WERI-Rb-1 (cell line): ENCODE data around the gene MTUS2.

Source experiments
- DNase-seq: peaks from one replicate; pipeline ENCODE4 v3.0.0-alpha.2; 2020
- H3K27ac ChIP-seq: fragments of 250-450 bp; sonication (Bioruptor Pico); 2 replicates; pipeline ENCODE4 v1.5.1; 2020; ENCODE audit warnings: mild to moderate bottlenecking, moderate library complexity
- H3K27me3 ChIP-seq: fragments of 250-450 bp; sonication (Bioruptor Pico); 2 replicates; pipeline ENCODE4 v1.5.1; 2021; ENCODE audit warnings: mild to moderate bottlenecking, low read depth, moderate library complexity; ENCODE audit not compliant: insufficient read depth, severe bottlenecking
- H3K36me3 ChIP-seq: fragments of 250-450 bp; sonication (Bioruptor Pico); 2 replicates; pipeline ENCODE4 v1.5.1; 2020; ENCODE audit warnings: mild to moderate bottlenecking, moderate library complexity
- H3K4me3 ChIP-seq: 2 replicates; pipeline ENCODE4 v1.5.1; 2011; ENCODE audit warnings: low read depth, mild to moderate bottlenecking, control low read depth, low read length
- H3K9me3 ChIP-seq: fragments of 250-450 bp; sonication (Bioruptor Pico); 2 replicates; pipeline ENCODE4 v1.5.1; 2021; ENCODE audit warnings: mild to moderate bottlenecking, moderate library complexity; ENCODE audit not compliant: severe bottlenecking
- TF ChIP-seq, protein P1 (sequence below): IDR thresholded peaks from 2 replicates; pipeline ENCODE4 v1.5.1; 2011; ENCODE audit warnings: low read depth, mild to moderate bottlenecking, control low read depth, inconsistent platforms, low read length

MTUS2 gene

DNA sequence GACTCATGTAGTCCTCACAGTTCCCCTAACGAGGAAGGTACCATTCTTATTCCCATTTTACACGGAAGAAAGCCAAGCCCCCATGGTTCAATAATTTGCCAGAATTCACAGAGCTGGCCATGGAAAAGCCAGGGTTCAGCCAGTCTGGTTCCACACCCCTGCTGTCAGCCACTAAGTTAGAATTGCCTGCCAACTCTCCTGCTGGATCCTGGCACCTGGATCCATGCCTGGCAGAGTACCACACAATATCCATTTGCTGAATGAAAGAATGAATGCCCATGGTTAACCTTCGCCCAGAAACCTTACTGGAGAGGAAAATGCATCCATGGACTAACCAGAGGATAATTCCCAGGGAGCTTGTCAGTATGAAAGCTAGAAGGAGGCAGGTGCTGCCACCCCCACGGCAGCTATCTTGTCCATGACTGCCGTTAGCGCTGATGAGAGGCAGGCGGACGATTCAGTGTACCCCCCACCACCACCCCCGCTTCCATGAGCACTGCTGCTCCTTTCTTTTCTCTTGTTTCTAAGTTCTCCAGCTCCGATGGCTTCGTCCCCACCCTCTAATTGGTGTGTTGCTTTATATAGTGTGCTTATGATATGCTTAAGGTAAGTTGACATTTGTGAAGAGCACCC, 660.9 kb downstream of the MTUS2 start:
- Histone ChIP-seq H3K27ac (no peak overlapping the region), H3K27me3 (no peaks in the 10 kb centered on the region), H3K9me3 (no peaks in the 10 kb centered on the region), H3K4me3 (no peak overlapping the region), H3K36me3 (no peaks in the 10 kb centered on the region)
- no peak for DNase-seq
- TF ChIP-seq, protein P1, sequence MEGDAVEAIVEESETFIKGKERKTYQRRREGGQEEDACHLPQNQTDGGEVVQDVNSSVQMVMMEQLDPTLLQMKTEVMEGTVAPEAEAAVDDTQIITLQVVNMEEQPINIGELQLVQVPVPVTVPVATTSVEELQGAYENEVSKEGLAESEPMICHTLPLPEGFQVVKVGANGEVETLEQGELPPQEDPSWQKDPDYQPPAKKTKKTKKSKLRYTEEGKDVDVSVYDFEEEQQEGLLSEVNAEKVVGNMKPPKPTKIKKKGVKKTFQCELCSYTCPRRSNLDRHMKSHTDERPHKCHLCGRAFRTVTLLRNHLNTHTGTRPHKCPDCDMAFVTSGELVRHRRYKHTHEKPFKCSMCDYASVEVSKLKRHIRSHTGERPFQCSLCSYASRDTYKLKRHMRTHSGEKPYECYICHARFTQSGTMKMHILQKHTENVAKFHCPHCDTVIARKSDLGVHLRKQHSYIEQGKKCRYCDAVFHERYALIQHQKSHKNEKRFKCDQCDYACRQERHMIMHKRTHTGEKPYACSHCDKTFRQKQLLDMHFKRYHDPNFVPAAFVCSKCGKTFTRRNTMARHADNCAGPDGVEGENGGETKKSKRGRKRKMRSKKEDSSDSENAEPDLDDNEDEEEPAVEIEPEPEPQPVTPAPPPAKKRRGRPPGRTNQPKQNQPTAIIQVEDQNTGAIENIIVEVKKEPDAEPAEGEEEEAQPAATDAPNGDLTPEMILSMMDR, result no peak

DNA sequence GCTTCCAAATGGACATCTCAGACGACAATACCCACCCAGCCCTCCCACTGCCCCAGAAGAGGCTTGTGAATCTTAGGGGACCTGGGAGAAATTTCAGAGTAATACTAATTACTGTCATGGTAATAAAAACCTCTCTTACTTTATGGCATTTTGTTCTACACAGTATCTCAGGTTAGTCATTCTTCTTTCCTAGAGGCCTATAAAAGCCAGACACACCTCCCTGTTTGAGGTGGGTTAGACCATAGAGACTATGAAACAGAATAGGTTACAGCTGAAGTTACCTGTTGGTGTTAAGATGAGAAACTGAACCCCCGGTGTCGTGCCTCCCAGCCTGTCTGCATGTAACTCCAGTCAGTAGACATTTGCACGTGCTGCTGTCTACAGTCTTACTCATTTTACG, 661.5 kb downstream of the MTUS2 start:
- no peaks in the 10 kb centered on the region for H3K27me3 ChIP-seq
- no peak overlapping the region for H3K4me3 ChIP-seq
- no peaks in the 10 kb centered on the region for H3K36me3 ChIP-seq
- DNase-seq, result no peak
- H3K27ac ChIP-seq, result no peak overlapping the region
- no peaks in the 10 kb centered on the region for H3K9me3 ChIP-seq
- TF ChIP-seq, protein P1, result no peak

DNA sequence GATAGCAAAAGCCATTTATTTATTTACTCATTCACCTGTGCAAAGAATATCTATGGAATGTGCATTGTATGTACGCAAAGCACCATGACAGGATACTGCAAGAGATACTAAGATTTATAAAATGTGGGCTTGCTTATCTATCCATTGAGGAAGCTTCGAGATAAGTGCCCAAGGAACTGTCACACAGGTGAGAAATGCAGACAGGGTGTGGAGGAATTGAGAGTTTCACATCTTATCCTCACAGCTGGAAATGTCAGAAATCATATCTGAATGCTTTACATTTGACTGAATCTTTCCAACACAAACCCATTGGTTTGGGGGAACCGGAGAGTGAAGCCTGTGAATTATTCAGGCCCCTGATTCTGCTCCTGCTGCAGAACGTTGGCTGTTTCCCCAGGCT, 662.4 kb downstream of the MTUS2 start:
- DNase-seq, result no peak
- Histone ChIP-seq H3K36me3 (no peaks in the 10 kb centered on the region), H3K27me3 (no peaks in the 10 kb centered on the region), H3K27ac (no peak overlapping the region), H3K9me3 (no peaks in the 10 kb centered on the region), H3K4me3 (no peak overlapping the region)
- TF ChIP-seq, protein P1, result no peak

DNA sequence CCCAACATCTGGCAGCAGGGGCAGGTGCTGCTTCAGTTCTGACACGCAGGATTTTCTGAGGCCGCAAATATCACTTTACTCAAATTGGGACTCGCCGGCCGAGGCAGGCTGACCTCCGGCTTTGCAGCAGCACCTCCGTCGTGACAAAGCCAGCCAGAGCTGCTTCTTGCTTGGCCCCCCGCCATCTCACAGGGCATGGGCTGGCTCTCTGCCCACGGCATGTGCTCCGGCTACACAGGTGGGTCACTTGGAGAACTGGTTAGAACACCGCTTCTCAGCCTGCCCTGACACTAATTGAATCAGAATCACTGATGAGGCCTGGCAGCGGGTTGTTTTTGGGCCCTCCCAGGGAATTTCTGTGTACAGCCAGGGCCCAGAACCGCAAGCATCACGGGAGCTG, 663.1 kb downstream of the MTUS2 start:
- H3K36me3 ChIP-seq, result no peaks in the 10 kb centered on the region
- H3K27ac ChIP-seq, result no peak overlapping the region
- no peak overlapping the region for H3K4me3 ChIP-seq
- TF ChIP-seq, protein P1, result no peak
- no peaks in the 10 kb centered on the region for H3K9me3 ChIP-seq
- no peaks in the 10 kb centered on the region for H3K27me3 ChIP-seq
- no peak for DNase-seq

DNA sequence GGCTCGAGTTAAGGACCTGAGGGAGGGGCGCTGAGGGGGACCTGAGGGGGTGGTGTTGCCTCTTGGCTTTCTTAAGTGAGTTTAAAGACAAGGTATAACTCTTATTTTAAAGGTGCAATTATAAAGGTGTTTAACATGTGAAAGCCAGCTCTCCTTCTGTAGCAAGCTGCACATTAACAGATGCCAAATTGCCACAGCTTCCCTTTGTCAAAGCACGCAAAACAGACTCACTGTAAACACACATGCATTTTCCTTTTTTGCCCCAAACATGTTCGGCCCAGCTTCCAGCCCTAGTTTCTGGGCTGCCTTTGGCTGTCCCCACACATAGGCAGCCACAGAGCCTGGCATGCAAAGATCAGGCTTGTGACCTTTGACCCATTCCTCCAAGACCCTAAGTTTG, 663.5 kb downstream of the MTUS2 start:
- Histone ChIP-seq H3K9me3 (no peaks in the 10 kb centered on the region), H3K27ac (no peak overlapping the region), H3K27me3 (no peaks in the 10 kb centered on the region), H3K4me3 (no peak overlapping the region), H3K36me3 (no peaks in the 10 kb centered on the region)
- TF ChIP-seq, protein P1, result no peak
- DNase-seq, result no peak

DNA sequence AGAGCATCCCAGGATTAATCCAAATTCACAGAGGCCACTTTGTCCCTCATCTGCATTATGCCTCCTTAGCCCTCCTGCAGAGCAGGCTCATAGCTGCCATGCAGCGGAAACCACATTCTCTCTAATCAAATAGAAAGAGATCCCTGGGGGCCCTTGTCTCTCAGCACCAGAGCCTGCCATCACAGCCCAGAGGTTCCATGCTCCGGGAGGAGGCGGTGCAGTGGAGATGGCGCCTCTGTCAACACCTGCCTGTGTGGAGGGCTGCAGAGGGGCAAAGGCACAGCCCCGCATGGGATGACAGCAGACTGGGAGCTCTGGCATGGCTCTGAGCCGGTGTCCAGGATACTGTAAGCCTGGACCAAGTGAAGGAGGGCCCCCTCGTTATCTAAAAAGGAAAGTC, 664.1 kb downstream of the MTUS2 start:
- TF ChIP-seq, protein P1, result no peak
- no peaks in the 10 kb centered on the region for H3K36me3 ChIP-seq
- no peak overlapping the region for H3K4me3 ChIP-seq
- no peak overlapping the region for H3K27ac ChIP-seq
- no peaks in the 10 kb centered on the region for H3K27me3 ChIP-seq
- DNase-seq, result no peak
- H3K9me3 ChIP-seq, result no peaks in the 10 kb centered on the region
